AG04450 (cell line): ENCODE measurements around the gene LGALS3BP. TPM values are rescaled to one million over a fixed set of nuclear protein-coding genes. Genes with fewer than 3 reads are reported as not detected.

Experiments used
- CTCF ChIA-PET: fragments of 300-600, 350-600 bp; formaldehyde crosslinking; extraction: SDS; loops from one replicate; lab custom pipeline; 2022; ENCODE audit warnings: antibody characterized with exemption, inconsistent platforms; lab: Charles Lee
- POLR2A ChIA-PET: fragments of 350-600 bp; formaldehyde crosslinking; extraction: SDS; loops from one replicate; lab custom pipeline; 2021; ENCODE audit warnings: antibody characterized with exemption, inconsistent platforms; lab: Yijun Ruan, JAX
- DNase-seq: peaks from one replicate; pipeline ENCODE4 v3.0.0-alpha.2; 2011; ENCODE audit warnings: low read depth, low spot score
- H3K27ac ChIP-seq: one replicate; pipeline ENCODE4 v1.5.1; 2012; ENCODE audit warnings: low read depth, low read length, control low read depth
- H3K27me3 ChIP-seq: one replicate; pipeline ENCODE4 v1.6.0; 2012; ENCODE audit warnings: low read length; ENCODE audit not compliant: control insufficient read depth, insufficient read depth
- H3K4me3 ChIP-seq: 2 replicates; pipeline ENCODE4 v1.5.1; 2011; ENCODE audit warnings: mild to moderate bottlenecking, low read depth, low read length, control low read depth
- H3K9me3 ChIP-seq: 2 replicates; pipeline ENCODE4 v1.5.1; 2012; ENCODE audit warnings: low read length; ENCODE audit not compliant: control insufficient read depth, insufficient read depth
- CTCF ChIP-seq: IDR thresholded peaks from 2 replicates; pipeline ENCODE4 v1.5.1; 2011; ENCODE audit warnings: low read depth, low read length, control low read depth, inconsistent platforms
- polyA plus RNA-seq: library from polyadenylated mRNA; depleted of rRNA; stranded (reverse); fragments of >200 nt; gene quantifications from 2 replicates; pipeline ENCODE4 v1.2.3, GENCODE V29; 2011

LGALS3BP gene
- polyA plus RNA-seq, 1 experiment = 126 TPM

GRCh38 chr17:79012563-79013134 lies 32.9 kb upstream of the LGALS3BP start:
- H3K27me3 ChIP-seq = no peaks in the 10 kb centered on the region
- no peak for TF ChIP-seq CTCF
- peaks cover 5% of the 10 kb centered on the region for H3K9me3 ChIP-seq
- CTCF ChIA-PET = interaction anchor here (2.1 kb wide), 1 partner anchor 9 kb away, joined by 5 read pairs; no protein-coding TSS in a partner anchor
- no peak for DNase-seq
- no peak overlapping the region for H3K27ac ChIP-seq
- H3K4me3 ChIP-seq = no peak overlapping the region
- POLR2A ChIA-PET = no interaction called here

GRCh38 chr17:79011451-79012147 lies 31.9 kb upstream of the LGALS3BP start:
- CTCF ChIA-PET = interaction anchor here (2.1 kb wide), 1 partner anchor 10 kb away, joined by 5 read pairs; no protein-coding TSS in a partner anchor
- H3K4me3 ChIP-seq = no peak overlapping the region

GRCh38 chr17:79010304-79010646 lies 30.6 kb upstream of the LGALS3BP start:
- peak overlapping the region; percentile 21 for H3K27ac ChIP-seq
- peak overlapping the region; percentile 66 for H3K4me3 ChIP-seq
- no peak for TF ChIP-seq CTCF
- H3K9me3 ChIP-seq = no peaks in the 10 kb centered on the region; the same call in 1 of the 2 replicates
- no peak for DNase-seq
- ChIA-PET POLR2A (no interaction called here), CTCF (interaction anchor here (0.9 kb wide), 1 partner anchor 17 kb away, joined by 3 read pairs; no protein-coding TSS in a partner anchor)
- no peaks in the 10 kb centered on the region for H3K27me3 ChIP-seq

More at GRCh38 chr17:79011451-79012147, 31.9 kb upstream of the LGALS3BP start:
- Histone ChIP-seq H3K27me3 (no peaks in the 10 kb centered on the region), H3K27ac (peak overlapping the region; percentile 34), H3K9me3 (peaks cover 5% of the 10 kb centered on the region)
- no peak for DNase-seq
- POLR2A ChIA-PET = no interaction called here
- no peak for TF ChIP-seq CTCF

- Histone ChIP-seq H3K9me3 (no peaks in the 10 kb centered on the region; the same call in 1 of the 2 replicates), H3K4me3 (peak within 1 kb of the TSS; percentile 97), H3K27ac (peak within 1 kb of the TSS; percentile 31), H3K27me3 (no peaks in the 10 kb centered on the region)
- TF ChIP-seq CTCF = no peak
- CTCF ChIA-PET = interaction anchor here (0.6 to 0.9 kb wide), 2 partner anchors 16 to 94 kb away, joined by 3 to 4 read pairs; no protein-coding TSS in a partner anchor
- DNase-seq = peak; percentile 34
- POLR2A ChIA-PET = interaction anchor here (0.6 kb wide), 2 partner anchors 10 to 1203 kb away, joined by 3 to 4 read pairs; no protein-coding TSS in a partner anchor
Observed at GRCh38 chr17:79009397-79010303, 29.9 kb upstream of the LGALS3BP start, which contains the start of gene CANT1. CANT1 (minus strand) TSS chr17:79009764; CDS start chr17:78997622, 12,142 bp downstream.
